Gastroesophageal sphincter (tissue), 3 donors: ENCODE measurements around the gene USP16.

ENCODE experiments used
- EP300 ChIP-seq: sonication (generic); formaldehyde crosslinking; IDR thresholded peaks from one replicate; pipeline ENCODE4 v1.6.1; 2017; ENCODE audit warnings: antibody characterized with exemption, mild to moderate bottlenecking
- POLR2A ChIP-seq, 2 donors: fragments of 450-650 bp; IDR thresholded peaks; one replicate each; pipeline ENCODE4 v1.6.1; 2017; ENCODE audit warnings: antibody characterized with exemption in 2 of 2, mild to moderate bottlenecking in 2 of 2, moderate library complexity in 1 of 2
- POLR2AphosphoS5 ChIP-seq: sonication (generic); formaldehyde crosslinking; IDR thresholded peaks from one replicate; pipeline ENCODE4 v1.6.1; 2017; ENCODE audit warnings: antibody characterized with exemption
- TF ChIP-seq, protein P1 (sequence below), 4 experiments: fragments of 200-600 bp in 2 of 4; fragments of 450-650 bp in 2 of 4; sonication (generic) in 1 of 4; IDR thresholded peaks; one replicate each; pipeline ENCODE4 v1.5.1; 2017 to 2019; ENCODE audit warnings: antibody characterized with exemption in 4 of 4, mild to moderate bottlenecking in 2 of 4, moderate library complexity in 2 of 4

DNA sequence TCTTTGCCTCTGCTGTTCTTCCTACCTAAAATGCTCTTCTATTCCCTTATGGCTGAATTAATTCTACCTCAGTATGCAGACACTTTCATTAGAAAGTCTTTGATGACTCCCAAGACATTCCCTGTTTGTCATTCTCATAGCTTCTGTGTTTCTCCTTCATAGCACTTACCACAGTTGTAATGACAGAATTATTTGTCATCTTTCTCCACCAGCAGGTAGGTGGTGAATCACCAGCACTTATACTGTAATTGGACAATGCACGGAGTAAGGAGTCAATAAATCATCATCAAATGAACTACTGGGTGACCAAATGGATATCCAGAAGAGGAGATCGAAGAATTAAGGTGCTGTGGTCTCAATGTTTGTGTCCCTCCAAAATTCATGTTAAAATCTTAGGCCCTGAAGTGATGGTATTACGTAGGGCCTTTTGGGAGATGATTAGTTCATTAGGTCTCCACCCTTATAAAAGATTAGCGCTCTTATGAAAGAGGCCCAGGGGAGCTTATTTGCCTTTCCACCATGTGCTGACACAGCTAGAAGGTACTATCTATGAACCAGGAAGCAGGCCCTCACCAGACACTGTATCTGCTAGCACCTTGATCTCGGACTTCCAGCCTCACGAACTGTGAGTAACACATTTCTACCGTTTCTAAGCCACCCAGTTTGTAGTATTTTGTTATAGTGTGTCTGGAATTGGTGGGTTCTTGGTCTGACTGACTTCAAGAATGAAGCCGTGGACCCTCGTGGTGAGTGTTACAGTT, 51.4 kb downstream of the USP16 start:
- TF ChIP-seq POLR2A (IDR thresholded peaks at IDR 0.05) (no peak), POLR2AphosphoS5 (no peak), EP300 (no peak)
- TF ChIP-seq, protein P1, sequence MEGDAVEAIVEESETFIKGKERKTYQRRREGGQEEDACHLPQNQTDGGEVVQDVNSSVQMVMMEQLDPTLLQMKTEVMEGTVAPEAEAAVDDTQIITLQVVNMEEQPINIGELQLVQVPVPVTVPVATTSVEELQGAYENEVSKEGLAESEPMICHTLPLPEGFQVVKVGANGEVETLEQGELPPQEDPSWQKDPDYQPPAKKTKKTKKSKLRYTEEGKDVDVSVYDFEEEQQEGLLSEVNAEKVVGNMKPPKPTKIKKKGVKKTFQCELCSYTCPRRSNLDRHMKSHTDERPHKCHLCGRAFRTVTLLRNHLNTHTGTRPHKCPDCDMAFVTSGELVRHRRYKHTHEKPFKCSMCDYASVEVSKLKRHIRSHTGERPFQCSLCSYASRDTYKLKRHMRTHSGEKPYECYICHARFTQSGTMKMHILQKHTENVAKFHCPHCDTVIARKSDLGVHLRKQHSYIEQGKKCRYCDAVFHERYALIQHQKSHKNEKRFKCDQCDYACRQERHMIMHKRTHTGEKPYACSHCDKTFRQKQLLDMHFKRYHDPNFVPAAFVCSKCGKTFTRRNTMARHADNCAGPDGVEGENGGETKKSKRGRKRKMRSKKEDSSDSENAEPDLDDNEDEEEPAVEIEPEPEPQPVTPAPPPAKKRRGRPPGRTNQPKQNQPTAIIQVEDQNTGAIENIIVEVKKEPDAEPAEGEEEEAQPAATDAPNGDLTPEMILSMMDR (IDR thresholded peaks at IDR 0.05), result no peak
